ENCODE measurements around the gene MBP. TPM values are rescaled to one million over a fixed set of nuclear protein-coding genes. Genes with fewer than 3 reads are reported as not detected.

Gene MBP
- 143 and 147 TPM in 2 replicates for total RNA-seq (2013; cell fraction: nucleolus; rRNA removed)
- total RNA-seq (2014; rRNA removed) (41.1 and 43.2 TPM in 2 replicates), total RNA-seq (2014; rRNA removed; fragmentation: Illumina TruSeq; extraction: Trizol) (33.5 and 34.6 TPM in 2 replicates), total RNA-seq (2021) (52.5 and 55.8 TPM in 2 replicates), polyA plus RNA-seq (2011; rRNA removed) (67.8 and 75.9 TPM in 2 replicates), polyA plus RNA-seq (2014; fragmentation: Illumina TruSeq; extraction: Trizol) (38.6 and 41.9 TPM in 2 replicates), polyA plus RNA-seq (2014; fragmentation: Nextera tagmentation; extraction: Ambion mirVana) (10 to 100 TPM; 12.2 to 13.3 TPM), polyA plus RNA-seq (2014; rRNA removed) (34.0 and 35.0 TPM in 2 replicates), polyA plus RNA-seq (2016; fragmentation: Nextera tagmentation; extraction: Ambion mirVana) (10 to 100 TPM; 42.2 to 42.4 TPM), polyA minus RNA-seq (2011; rRNA and poly(A)+ RNA removed) (65.0 and 79.1 TPM in 2 replicates), Bru-seq, nascent RNA (percentile 89 among the genes with signal in this experiment), BruChase-seq, experiment 1, labeled RNA remaining after a 6-hour chase (percentile 81 among the genes with signal in this experiment), BruChase-seq, experiment 2, labeled RNA remaining after a 2-hour chase (percentile 83 among the genes with signal in this experiment)
- 19.6 TPM for polyA plus RNA-seq (2011; ENCODE audit: low read depth)
- polyA plus RNA-seq (2011; cell fraction: cytosol; rRNA removed) = 43.5 and 56.5 TPM in 2 replicates
- 42.3 and 48.6 TPM in 2 replicates for polyA plus RNA-seq (2011; cell fraction: nucleus; rRNA removed)
- polyA plus RNA-seq (2012) = 22.9 and 32.1 TPM in 2 replicates
- polyA minus RNA-seq (2011; cell fraction: cytosol; rRNA and poly(A)+ RNA removed) = 29.4 and 33.1 TPM in 2 replicates
- 36.0 and 54.1 TPM in 2 replicates for polyA minus RNA-seq (2011; cell fraction: nucleus; rRNA and poly(A)+ RNA removed)
- long read RNA-seq, experiment 1, full-length matches to known transcripts = 25 of 31 reads
- long read RNA-seq, experiment 1, partial matches to known transcripts = 1 of 31 reads
- long read RNA-seq, experiment 1, other reads (novel, unspliced or antisense) = 5 of 31 reads
- long read RNA-seq, experiment 2, full-length matches to known transcripts = 8 of 54 reads
- long read RNA-seq, experiment 2, partial matches to known transcripts = 0 of 54 reads
- long read RNA-seq, experiment 2, other reads (novel, unspliced or antisense) = 46 of 54 reads

- ATAC-seq (peak; percentile 67), FAIRE-seq (no peak), DNase-seq (ENCODE audit: low read depth, low spot score) (no peak)
- Histone ChIP-seq H3K79me2 (ENCODE audit: control insufficient read depth, insufficient read depth, low read length) (peaks cover 53% of the 10 kb centered on the region), H3K4me1 (ENCODE audit: control insufficient read depth, insufficient read depth, low read length) (peaks cover 33% of the 10 kb centered on the region), H3K36me3 (ENCODE audit: control insufficient read depth in 2 of 2, insufficient read depth in 2 of 2, low read length in 1 of 2) (no peaks in the 10 kb centered on the region), H3K9ac (ENCODE audit: control insufficient read depth, insufficient read depth, low read length) (peak within 1 kb of the TSS; percentile 97), H3K27ac (ENCODE audit: control insufficient read depth, insufficient read depth) (peak within 1 kb of the TSS; percentile 97), H3K27me3 (replicated peaks in 1 of 2; ENCODE audit: control insufficient read depth in 2 of 2, insufficient read depth in 2 of 2, low read length in 1 of 2) (no peaks in the 10 kb centered on the region), H3K4me3 (peak within 1 kb of the TSS; percentile 98), H3K9me3 (replicated peaks; ENCODE audit: control insufficient read depth, insufficient read depth, low read length) (no peaks in the 10 kb centered on the region; the same call in 2 of the 3 replicates), H4K20me1 (ENCODE audit: control insufficient read depth, insufficient read depth) (no peaks in the 10 kb centered on the region), H3K4me2 (ENCODE audit: control insufficient read depth, insufficient read depth) (peak within 1 kb of the TSS; percentile 85), H2AFZ (ENCODE audit: control insufficient read depth, low read depth, low read length) (peak within 1 kb of the TSS; percentile 75)
- SMC1A ChIA-PET (ENCODE audit: uncharacterized antibody, unreplicated experiment) = interaction anchor here (1.0 to 3.9 kb wide), 4 partner anchors 11 to 132 kb away, joined by 3 to 16 read pairs (median 6); no protein-coding TSS in a partner anchor
- in situ Hi-C loops (cut with MboI) = no loop called here
- 1% methylated on average over 70 of the region's 88 CpGs for WGBS (ENCODE audit: insufficient coverage, insufficient replicate concordance, low lambda C conversion rate, missing lambda C conversion rate)
- no TSS peak for BruUV-seq (replicated peaks)
- POLR2A ChIA-PET = interaction anchor here (0.6 to 5.2 kb wide), 6 partner anchors 9 to 306 kb away, joined by 3 to 45 read pairs (median 6); no protein-coding TSS in a partner anchor
- intact Hi-C loops (cut with micrococcal nuclease; ENCODE audit: unreplicated experiment) = loop anchor here (5.0 kb wide), 1 partner anchor 130 kb away; no protein-coding TSS in a partner anchor
- RAD21 ChIA-PET (ENCODE audit: unreplicated experiment) = interaction anchor here (0.7 to 9.0 kb wide), 9 partner anchors 9 to 79 kb away, joined by 3 to 73 read pairs (median 4); no protein-coding TSS in a partner anchor
- CTCF ChIA-PET = interaction anchor here (1.0 to 4.5 kb wide), 5 partner anchors 10 to 133 kb away, joined by 3 to 19 read pairs (median 6); no protein-coding TSS in a partner anchor
- peak in 1 of 2 experiments; percentile 26; a peak in 1 of 3 replicates for TF ChIP-seq EGR1 (IDR thresholded peaks at IDR 0.05; ENCODE audit: borderline replicate concordance in 1 of 2, low read depth in 2 of 2, low read length in 2 of 2)
- TF ChIP-seq MEF2B (IDR thresholded peaks at IDR 0.05; ENCODE audit: partially characterized antibody, poor library complexity, severe bottlenecking) = no peak
- peak; percentile 64 for TF ChIP-seq IKZF1 (conservative IDR thresholded peaks at IDR 0.05)
- TF ChIP-seq ATF3 (IDR thresholded peaks at IDR 0.05; ENCODE audit: borderline replicate concordance, extremely low read depth, low read depth, low read length) = no peak
- TF ChIP-seq PKNOX1 (IDR thresholded peaks at IDR 0.05) = peak; percentile 31; the same call in 1 of the 2 replicates
- no peak for TF ChIP-seq HCFC1 (IDR thresholded peaks at IDR 0.05; ENCODE audit: low read length)
- TF ChIP-seq SRF (IDR thresholded peaks at IDR 0.05; ENCODE audit: low read depth in 2 of 2, low read length in 2 of 2) = no peak
- TF ChIP-seq TAF1 (IDR thresholded peaks at IDR 0.05; ENCODE audit: borderline replicate concordance, low read depth, low read length) = peak; percentile 53; the same call in 1 of the 2 replicates
- peak; percentile 82 for TF ChIP-seq POLR2A (IDR thresholded peaks at IDR 0.05; ENCODE audit: low read depth, low read length)
- TF ChIP-seq SMARCA5 (IDR thresholded peaks at IDR 0.05) = 0 out of 2 replicates have a peak, but pooled peaks have one; percentile 41
- TF ChIP-seq RB1 (IDR thresholded peaks at IDR 0.05; ENCODE audit: borderline replicate concordance) = peak; percentile 31; the same call in 1 of the 2 replicates
- TF ChIP-seq SREBF2 (IDR thresholded peaks at IDR 0.05; ENCODE audit: low read length) = no peak
- no peak for TF ChIP-seq GABPA (IDR thresholded peaks at IDR 0.05; ENCODE audit: low read depth)
- TF ChIP-seq MTA3 (IDR thresholded peaks at IDR 0.05; ENCODE audit: borderline replicate concordance, low read length) = no peak
- TF ChIP-seq CHD4 (IDR thresholded peaks at IDR 0.05) = no peak
- no peak for TF ChIP-seq STAT1 (conservative IDR thresholded peaks at IDR 0.05)
- no peak for TF ChIP-seq CBX3 (IDR thresholded peaks at IDR 0.05; ENCODE audit: borderline replicate concordance, low read depth)
- TF ChIP-seq NR2F1 (conservative IDR thresholded peaks at IDR 0.05) = peak; percentile 36; the same call in 1 of the 2 replicates
- 0 out of 2 replicates have a peak, but pooled peaks have one; percentile 23 for TF ChIP-seq POLR2AphosphoS2 (IDR thresholded peaks at IDR 0.05; ENCODE audit: low read depth, low read length)
- TF ChIP-seq ZNF217 (IDR thresholded peaks at IDR 0.05) = peak; percentile 66; the same call in 1 of the 2 replicates
Measured at GRCh38 chr18:77132369-77133050, at the start of gene MBP. Gene MBP, minus strand, starts transcription at chr18:77132783. Its CDS starts 27,522 bp downstream, at chr18:77105261.

Measured in GM12878 (cell line).